ENCODE data around the gene EEF1G.
"Not testable (repeated sequence)": the region's sequence is repeated elsewhere in the genome, so short reads cannot be mapped to it uniquely, and the experiment has no call there.

EEF1G gene

GRCh38 chr11:62555464-62556107 lies 18.1 kb downstream of the EEF1G start:
- no peak for DNase-seq (ENCODE audit: low read depth in 3 of 3)

- DNase-seq (ENCODE audit: low read depth in 3 of 3), result no peak
These were observed 19.1 kb downstream of the EEF1G start for GRCh38 chr11:62554387-62555167.

- no peak for DNase-seq (ENCODE audit: low read depth in 3 of 3)
These were observed 19.8 kb downstream of the EEF1G start for GRCh38 chr11:62553839-62554361.

GRCh38 chr11:62553080-62553838 lies 20.4 kb downstream of the EEF1G start:
- no peak for DNase-seq (ENCODE audit: low read depth in 3 of 3)

- DNase-seq (ENCODE audit: low read depth in 3 of 3), result no peak
These were observed 21.1 kb downstream of the EEF1G start for GRCh38 chr11:62552485-62553079.

- DNase-seq (ENCODE audit: low read depth in 3 of 3), result not testable (repeated sequence)
These were observed 23.2 kb downstream of the EEF1G start for GRCh38 chr11:62550478-62550877.

GRCh38 chr11:62548545-62549335 lies 25.0 kb downstream of the EEF1G start:
- no peak for DNase-seq (ENCODE audit: low read depth in 3 of 3)

GRCh38 chr11:62547691-62548281 lies 25.9 kb downstream of the EEF1G start:
- DNase-seq (ENCODE audit: low read depth in 3 of 3), result no peak

GRCh38 chr11:62546929-62547625 lies 26.6 kb downstream of the EEF1G start:
- no peak for DNase-seq (ENCODE audit: low read depth in 3 of 3)

- peak in 1 of 3 experiments; percentile 68 for DNase-seq (ENCODE audit: low read depth in 3 of 3)
These were observed 27.3 kb downstream of the EEF1G start, which contains the start of gene AHNAK for GRCh38 chr11:62546244-62546928. AHNAK (minus strand) TSS chr11:62546806; CDS start chr11:62536098, 10,708 bp downstream.

GRCh38 chr11:62545437-62546243 lies 28.1 kb downstream of the EEF1G start:
- peak in 1 of 3 experiments; percentile 69 for DNase-seq (ENCODE audit: low read depth in 3 of 3)

- peak in 1 of 3 experiments; percentile 29 for DNase-seq (ENCODE audit: low read depth in 3 of 3)
These were observed 28.9 kb downstream of the EEF1G start for GRCh38 chr11:62544581-62545436.

GRCh38 chr11:62543680-62544444 lies 29.8 kb downstream of the EEF1G start:
- no peak for DNase-seq (ENCODE audit: low read depth in 3 of 3)

GRCh38 chr11:62542750-62543567 lies 30.7 kb downstream of the EEF1G start:
- DNase-seq (ENCODE audit: low read depth in 3 of 3), result peak; percentile 54 to 75 (median 58)

- DNase-seq (ENCODE audit: low read depth in 3 of 3), result no peak
These were observed 31.5 kb downstream of the EEF1G start for GRCh38 chr11:62542111-62542745.

All from stimulated activated CD4-positive, alpha-beta T cell treated with anti-CD3 and anti-CD28 coated beads, TNF-alpha, amount 100 ng/mL, for 24 hours (primary cell).